ENCODE results near the gene NPY.

Gene NPY

DNA sequence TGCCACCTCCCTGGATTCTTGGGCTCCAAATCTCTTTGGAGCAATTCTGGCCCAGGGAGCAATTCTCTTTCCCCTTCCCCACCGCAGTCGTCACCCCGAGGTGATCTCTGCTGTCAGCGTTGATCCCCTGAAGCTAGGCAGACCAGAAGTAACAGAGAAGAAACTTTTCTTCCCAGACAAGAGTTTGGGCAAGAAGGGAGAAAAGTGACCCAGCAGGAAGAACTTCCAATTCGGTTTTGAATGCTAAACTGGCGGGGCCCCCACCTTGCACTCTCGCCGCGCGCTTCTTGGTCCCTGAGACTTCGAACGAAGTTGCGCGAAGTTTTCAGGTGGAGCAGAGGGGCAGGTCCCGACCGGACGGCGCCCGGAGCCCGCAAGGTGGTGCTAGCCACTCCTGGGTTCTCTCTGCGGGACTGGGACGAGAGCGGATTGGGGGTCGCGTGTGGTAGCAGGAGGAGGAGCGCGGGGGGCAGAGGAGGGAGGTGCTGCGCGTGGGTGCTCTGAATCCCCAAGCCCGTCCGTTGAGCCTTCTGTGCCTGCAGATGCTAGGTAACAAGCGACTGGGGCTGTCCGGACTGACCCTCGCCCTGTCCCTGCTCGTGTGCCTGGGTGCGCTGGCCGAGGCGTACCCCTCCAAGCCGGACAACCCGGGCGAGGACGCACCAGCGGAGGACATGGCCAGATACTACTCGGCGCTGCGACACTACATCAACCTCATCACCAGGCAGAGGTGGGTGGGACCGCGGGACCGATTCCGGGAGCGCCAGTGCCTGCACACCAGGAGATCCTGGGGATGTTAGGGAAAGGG, 913 bp downstream of the NPY start:
- Histone ChIP-seq H3K4me3 (ENCODE audit: low read length in 2 of 2) (peak overlapping the region in 1 of 2 donors; percentile 78), H2BK15ac (ENCODE audit: low read length) (no peak overlapping the region), H3K14ac (ENCODE audit: low read length) (peak overlapping the region; percentile 94), H4K91ac (ENCODE audit: low read depth, low read length, poor library complexity) (no peak overlapping the region), H3K27me3 (ENCODE audit: control insufficient read depth in 3 of 3, insufficient read depth in 3 of 3, low read depth in 1 of 3, low read length in 3 of 3) (peaks cover 0 to 31% (median 24%) of the 10 kb centered on the region in 3 experiments), H3K79me1 (ENCODE audit: low read depth, low read length) (no peaks in the 10 kb centered on the region), H3K4me2 (ENCODE audit: insufficient read depth, low read length, poor library complexity, severe bottlenecking) (peak overlapping the region; percentile 95), H3K9ac (ENCODE audit: low read depth, low read length, poor library complexity) (peak overlapping the region; percentile 81), H3K18ac (ENCODE audit: low read length) (peak overlapping the region; percentile 71), H2BK120ac (ENCODE audit: low read depth, low read length) (no peak overlapping the region), H3K36me3 (replicated peaks in 1 of 2; ENCODE audit: control insufficient read depth in 2 of 2, insufficient read depth in 2 of 2, low read length in 2 of 2) (no peaks in the 10 kb centered on the region), H3K4ac (ENCODE audit: low read length) (no peak overlapping the region), H4K8ac (ENCODE audit: low read depth, low read length) (no peak overlapping the region), H3K23ac (ENCODE audit: low read depth, low read length, poor library complexity) (peak overlapping the region; percentile 93), H2AFZ (ENCODE audit: low read length) (no peak overlapping the region), H2BK12ac (ENCODE audit: low read length) (no peak overlapping the region), H3K4me1 (ENCODE audit: control insufficient read depth in 2 of 2, insufficient read depth in 1 of 2, low read depth in 1 of 2, low read length in 2 of 2) (peaks cover 0 to 4% of the 10 kb centered on the region in 2 donors), H2AK5ac (ENCODE audit: low read depth, low read length) (no peak overlapping the region), H3K27ac (replicated peaks; ENCODE audit: low read length) (no peak overlapping the region), H2BK5ac (ENCODE audit: low read length) (peak overlapping the region; percentile 2), H3K9me3 (replicated peaks in 1 of 2; ENCODE audit: control insufficient read depth in 2 of 2, insufficient read depth in 1 of 2, low read depth in 1 of 2, low read length in 2 of 2) (no peaks in the 10 kb centered on the region)
- no CpG with 5 or more reads among the region's 51 CpGs for WGBS, 2 donors (ENCODE audit: extremely low coverage in 2 of 2, insufficient read length in 2 of 2, insufficient replicate concordance in 1 of 2)
- peak; percentile 24 for DNase-seq (ENCODE audit: low spot score)

DNA sequence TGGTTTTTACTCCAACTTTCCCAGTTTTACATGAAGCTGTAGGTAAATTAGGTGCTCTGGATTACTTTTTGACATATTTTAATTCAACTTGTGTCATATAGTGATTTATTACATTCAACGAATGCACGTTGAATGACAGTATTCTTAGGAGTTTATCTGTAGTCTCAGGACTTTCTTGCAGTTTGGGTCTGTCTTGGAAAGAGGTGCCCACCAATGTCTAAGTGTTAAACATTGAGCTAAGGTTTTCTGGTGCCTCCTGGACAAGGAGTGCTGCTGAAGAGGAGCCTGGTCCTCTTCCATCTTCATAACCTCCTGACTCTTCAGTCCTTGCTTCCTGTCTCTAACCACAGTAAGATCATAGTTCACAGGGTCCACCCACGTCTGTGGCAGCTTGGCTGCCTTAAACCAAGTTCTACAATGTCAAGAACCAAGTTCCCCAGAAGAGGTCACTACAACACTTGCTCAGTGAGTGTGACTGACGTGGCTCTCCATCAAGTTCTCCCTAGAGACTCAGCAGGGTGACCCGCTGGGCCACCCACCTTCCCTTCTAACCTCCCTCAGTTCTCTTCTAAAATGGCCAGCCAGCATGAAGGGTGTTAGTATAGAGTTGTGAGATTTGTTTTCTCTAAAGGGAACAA, 6.1 kb downstream of the NPY start:
- Histone ChIP-seq H3K4me2 (ENCODE audit: insufficient read depth, low read length, poor library complexity, severe bottlenecking) (no peak overlapping the region), H2BK15ac (ENCODE audit: low read length) (no peak overlapping the region), H3K14ac (ENCODE audit: low read length) (no peak overlapping the region), H3K9me3 (replicated peaks in 1 of 2; ENCODE audit: control insufficient read depth in 2 of 2, insufficient read depth in 1 of 2, low read depth in 1 of 2, low read length in 2 of 2) (no peaks in the 10 kb centered on the region), H3K23ac (ENCODE audit: low read depth, low read length, poor library complexity) (no peak overlapping the region), H3K27ac (replicated peaks; ENCODE audit: low read length) (no peak overlapping the region), H3K27me3 (ENCODE audit: control insufficient read depth in 3 of 3, insufficient read depth in 3 of 3, low read depth in 1 of 3, low read length in 3 of 3) (peaks cover 0 to 6% (median 6%) of the 10 kb centered on the region in 3 experiments), H2BK12ac (ENCODE audit: low read length) (no peak overlapping the region), H3K4me3 (ENCODE audit: low read length in 2 of 2) (no peak overlapping the region), H4K8ac (ENCODE audit: low read depth, low read length) (no peak overlapping the region), H3K4ac (ENCODE audit: low read length) (no peak overlapping the region), H3K36me3 (replicated peaks in 1 of 2; ENCODE audit: control insufficient read depth in 2 of 2, insufficient read depth in 2 of 2, low read length in 2 of 2) (no peaks in the 10 kb centered on the region), H4K91ac (ENCODE audit: low read depth, low read length, poor library complexity) (no peak overlapping the region), H2AK5ac (ENCODE audit: low read depth, low read length) (no peak overlapping the region), H3K4me1 (ENCODE audit: control insufficient read depth in 2 of 2, insufficient read depth in 1 of 2, low read depth in 1 of 2, low read length in 2 of 2) (peaks cover 0 to 4% of the 10 kb centered on the region in 2 donors), H2BK120ac (ENCODE audit: low read depth, low read length) (no peak overlapping the region), H2BK5ac (ENCODE audit: low read length) (no peak overlapping the region), H3K79me1 (ENCODE audit: low read depth, low read length) (no peaks in the 10 kb centered on the region), H3K18ac (ENCODE audit: low read length) (no peak overlapping the region), H2AFZ (ENCODE audit: low read length) (no peak overlapping the region), H3K9ac (ENCODE audit: low read depth, low read length, poor library complexity) (no peak overlapping the region)
- WGBS, 2 donors (ENCODE audit: extremely low coverage in 2 of 2, insufficient read length in 2 of 2, insufficient replicate concordance in 1 of 2), result no CpG with 5 or more reads among the region's 5 CpGs
- DNase-seq (ENCODE audit: low spot score), result no peak

DNA sequence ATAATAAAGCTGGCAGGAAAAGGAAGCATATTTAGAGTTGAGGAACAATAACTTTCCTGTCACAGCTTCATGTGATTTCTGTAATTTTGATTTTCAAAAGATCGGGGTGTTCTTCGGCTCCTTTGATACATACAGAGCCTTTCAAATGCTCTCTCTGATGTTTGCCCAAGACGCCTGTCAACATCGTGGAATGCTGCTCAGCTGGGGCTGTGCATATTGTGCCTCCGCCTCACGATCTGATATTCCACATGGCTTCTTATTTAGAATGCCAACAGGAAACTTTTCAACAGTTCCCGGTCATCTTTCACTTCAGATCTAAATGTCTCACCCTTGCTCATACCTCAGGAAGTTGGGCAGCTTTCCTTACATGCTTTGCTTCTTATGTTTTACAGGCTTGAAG, 7.3 kb downstream of the NPY start:
- no peaks in the 10 kb centered on the region for H3K79me1 ChIP-seq (ENCODE audit: low read depth, low read length)
- H4K91ac ChIP-seq (ENCODE audit: low read depth, low read length, poor library complexity), result no peak overlapping the region
- H2AK5ac ChIP-seq (ENCODE audit: low read depth, low read length), result no peak overlapping the region
- no peaks in the 10 kb centered on the region for H3K36me3 ChIP-seq (replicated peaks in 1 of 2; ENCODE audit: control insufficient read depth in 2 of 2, insufficient read depth in 2 of 2, low read length in 2 of 2)
- no peak overlapping the region for H3K9ac ChIP-seq (ENCODE audit: low read depth, low read length, poor library complexity)
- no peak overlapping the region for H3K27ac ChIP-seq (replicated peaks; ENCODE audit: low read length)
- no peak overlapping the region for H2BK12ac ChIP-seq (ENCODE audit: low read length)
- no peak overlapping the region for H4K8ac ChIP-seq (ENCODE audit: low read depth, low read length)
- no peaks in the 10 kb centered on the region for H3K27me3 ChIP-seq (ENCODE audit: control insufficient read depth in 3 of 3, insufficient read depth in 3 of 3, low read depth in 1 of 3, low read length in 3 of 3)
- no peak overlapping the region for H2BK15ac ChIP-seq (ENCODE audit: low read length)
- H3K9me3 ChIP-seq (replicated peaks in 1 of 2; ENCODE audit: control insufficient read depth in 2 of 2, insufficient read depth in 1 of 2, low read depth in 1 of 2, low read length in 2 of 2), result no peaks in the 10 kb centered on the region
- H3K4ac ChIP-seq (ENCODE audit: low read length), result no peak overlapping the region
- no peak for DNase-seq (ENCODE audit: low spot score)
- H3K18ac ChIP-seq (ENCODE audit: low read length), result no peak overlapping the region
- no peaks in the 10 kb centered on the region for H3K4me1 ChIP-seq (ENCODE audit: control insufficient read depth in 2 of 2, insufficient read depth in 1 of 2, low read depth in 1 of 2, low read length in 2 of 2)
- no peak overlapping the region for H2BK5ac ChIP-seq (ENCODE audit: low read length)
- no CpG with 5 or more reads among the region's 7 CpGs for WGBS, 2 donors (ENCODE audit: extremely low coverage in 2 of 2, insufficient read length in 2 of 2, insufficient replicate concordance in 1 of 2)
- no peak overlapping the region for H3K23ac ChIP-seq (ENCODE audit: low read depth, low read length, poor library complexity)
- no peak overlapping the region for H3K4me2 ChIP-seq (ENCODE audit: insufficient read depth, low read length, poor library complexity, severe bottlenecking)
- no peak overlapping the region for H2BK120ac ChIP-seq (ENCODE audit: low read depth, low read length)
- no peak overlapping the region for H3K4me3 ChIP-seq (ENCODE audit: low read length in 2 of 2)
- no peak overlapping the region for H2AFZ ChIP-seq (ENCODE audit: low read length)
- no peak overlapping the region for H3K14ac ChIP-seq (ENCODE audit: low read length)

DNA sequence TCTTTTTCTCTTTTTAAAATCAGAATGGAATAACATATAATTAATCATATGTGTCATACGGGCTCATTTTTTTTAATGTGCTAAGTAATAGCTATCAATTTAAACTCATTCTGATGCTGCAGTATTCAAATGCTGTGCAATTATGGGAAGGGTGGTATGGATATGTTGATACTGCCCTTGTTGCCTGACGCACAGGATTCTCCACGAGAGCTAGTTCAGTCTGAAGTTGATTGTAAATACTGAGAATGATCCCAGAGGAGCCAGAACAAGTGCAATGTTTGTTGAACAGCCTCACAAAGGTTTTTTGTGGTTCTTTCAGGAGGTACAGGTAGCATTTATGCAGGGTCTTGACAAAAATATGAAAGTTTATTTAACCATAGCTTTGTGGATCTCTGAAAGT, 13.4 kb downstream of the NPY start:
- Histone ChIP-seq H3K27me3 (ENCODE audit: control insufficient read depth in 3 of 3, insufficient read depth in 3 of 3, low read depth in 1 of 3, low read length in 3 of 3) (no peaks in the 10 kb centered on the region), H3K9ac (ENCODE audit: low read depth, low read length, poor library complexity) (no peak overlapping the region), H2AK5ac (ENCODE audit: low read depth, low read length) (no peak overlapping the region), H2BK15ac (ENCODE audit: low read length) (no peak overlapping the region), H3K4me1 (ENCODE audit: control insufficient read depth in 2 of 2, insufficient read depth in 1 of 2, low read depth in 1 of 2, low read length in 2 of 2) (no peaks in the 10 kb centered on the region), H3K4ac (ENCODE audit: low read length) (no peak overlapping the region), H3K4me2 (ENCODE audit: insufficient read depth, low read length, poor library complexity, severe bottlenecking) (no peak overlapping the region), H3K23ac (ENCODE audit: low read depth, low read length, poor library complexity) (no peak overlapping the region), H3K27ac (replicated peaks; ENCODE audit: low read length) (no peak overlapping the region), H2AFZ (ENCODE audit: low read length) (no peak overlapping the region), H3K9me3 (replicated peaks in 1 of 2; ENCODE audit: control insufficient read depth in 2 of 2, insufficient read depth in 1 of 2, low read depth in 1 of 2, low read length in 2 of 2) (no peaks in the 10 kb centered on the region), H4K91ac (ENCODE audit: low read depth, low read length, poor library complexity) (no peak overlapping the region), H3K36me3 (replicated peaks in 1 of 2; ENCODE audit: control insufficient read depth in 2 of 2, insufficient read depth in 2 of 2, low read length in 2 of 2) (no peaks in the 10 kb centered on the region), H2BK5ac (ENCODE audit: low read length) (no peak overlapping the region), H3K79me1 (ENCODE audit: low read depth, low read length) (no peaks in the 10 kb centered on the region), H2BK12ac (ENCODE audit: low read length) (no peak overlapping the region), H4K8ac (ENCODE audit: low read depth, low read length) (peak overlapping the region; percentile 56), H3K4me3 (ENCODE audit: low read length in 2 of 2) (no peak overlapping the region), H3K14ac (ENCODE audit: low read length) (no peak overlapping the region), H2BK120ac (ENCODE audit: low read depth, low read length) (no peak overlapping the region), H3K18ac (ENCODE audit: low read length) (no peak overlapping the region)
- no peak for DNase-seq (ENCODE audit: low spot score)
- WGBS, 2 donors (ENCODE audit: extremely low coverage in 2 of 2, insufficient read length in 2 of 2, insufficient replicate concordance in 1 of 2), result no CpG with 5 or more reads among the region's 3 CpGs
